Left lung (tissue), 10 donors: ENCODE data around the gene NPAS2. TPM values are rescaled to one million over a fixed set of nuclear protein-coding genes. Genes with fewer than 3 reads are reported as not detected.

ENCODE experiments used
- ATAC-seq: fragments of 200-7000 bp; cut with Tn5 transposase; one replicate; pipeline ENCODE4 v1.9.1; 2020; ENCODE audit warnings: moderate library complexity
- DNase-seq, 4 donors: peaks; one replicate each; pipeline ENCODE4 v3.0.0-alpha.2; 2013 to 2020
- H3K27ac ChIP-seq, 2 donors: fragments of 200-600 bp; sonication (generic) in 1 of 2; one replicate each; pipeline versions ENCODE4 v1.5.0 to v1.8.0; 2020 to 2021
- H3K27me3 ChIP-seq, 2 donors: fragments of 200-600 bp; sonication (generic) in 1 of 2; one replicate each; pipeline versions ENCODE4 v1.5.0 to v1.8.0; 2020 to 2021
- H3K36me3 ChIP-seq, 2 donors: fragments of 200-600 bp; sonication (generic) in 1 of 2; one replicate each; pipeline versions ENCODE4 v1.5.0 to v1.8.0; 2020 to 2021
- H3K4me1 ChIP-seq, 2 donors: fragments of 200-600 bp; one replicate each; pipeline ENCODE4 v1.8.0; 2021
- H3K4me3 ChIP-seq, 2 donors: fragments of 200-600 bp; sonication (generic) in 1 of 2; one replicate each; pipeline versions ENCODE4 v1.5.0 to v1.8.0; 2020 to 2021; ENCODE audit warnings: mild to moderate bottlenecking in 1 of 2
- H3K9me3 ChIP-seq, 2 donors: fragments of 200-600 bp; sonication (generic) in 1 of 2; one replicate each; pipeline versions ENCODE4 v1.5.0 to v1.8.0; 2020 to 2021
- intact Hi-C, 2 donors: fragments of 100-400 bp; cut with DNase I; formaldehyde crosslinking; loops; one replicate each; pipeline versions ENCODE4 v1.11.2 to v1.14.2; 2022
- polyA plus RNA-seq, 6 donors: library from polyadenylated mRNA; unstranded; fragments of 120-200 nt; gene quantifications; one replicate each; pipeline ENCODE4 v1.2.1, GENCODE V29; 2013; ENCODE audit not compliant: insufficient read length in 6 of 6
- total RNA-seq, 2 donors: library from RNA; stranded (reverse); fragmentation: NEBNext Ultra II Directional; extraction: Animal tissue kit (Norgen Biotek cat#: 25700); gene quantifications; one replicate each; pipeline ENCODE4 v1.2.1, GENCODE V29; 2021
- TF ChIP-seq, protein P1 (sequence below), 2 donors: fragments of 200-600 bp; sonication (generic) in 1 of 2; IDR thresholded peaks; one replicate each; pipeline versions ENCODE4 v1.5.0 to v1.8.0; 2021; ENCODE audit warnings: antibody characterized with exemption in 2 of 2
- donor health status: DM: no; HTN: yes; CAD: no.
- donor health status: DM: no; HTN: no; CAD: no.

The NPAS2 gene
- total and polyA plus RNA-seq, 8 donors: 18.8 to 40.2 (median 35.0) TPM

DNA sequence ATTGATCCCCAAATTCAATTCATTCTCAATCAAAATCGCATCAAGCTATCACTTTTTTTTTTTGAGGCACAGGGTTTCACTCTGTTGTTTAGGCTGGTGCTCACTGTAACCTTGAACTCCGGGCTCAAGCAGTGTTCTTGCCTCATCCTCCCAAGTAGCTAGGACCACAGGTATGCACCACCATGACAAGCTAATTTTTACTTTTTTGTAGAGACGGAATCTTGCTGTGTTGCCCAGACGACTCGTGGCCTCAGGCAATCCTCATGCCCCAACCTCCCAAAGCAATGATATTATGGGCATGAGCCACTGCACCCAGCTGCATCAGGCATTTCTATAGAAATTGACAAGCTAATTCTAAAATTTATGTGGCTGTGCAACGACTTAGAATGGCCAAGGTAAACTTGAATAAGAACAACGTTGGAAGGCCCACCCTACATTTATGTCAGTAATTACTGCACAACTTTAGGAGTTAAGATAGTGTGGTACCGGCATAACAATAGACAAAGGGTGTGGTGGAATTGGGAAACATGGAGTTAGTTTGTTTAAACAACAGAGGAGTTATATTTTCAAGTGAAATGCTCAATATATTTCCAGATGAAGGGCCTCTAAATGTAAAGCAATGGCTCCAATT is 78.2 kb downstream of the NPAS2 start:
- no peak for DNase-seq
- no peak overlapping the region for H3K27ac ChIP-seq
- H3K4me3 ChIP-seq: no peak overlapping the region
- H3K36me3 ChIP-seq: no peaks in the 10 kb centered on the region
- peaks cover 0 to 6% of the 10 kb centered on the region in 2 donors for H3K4me1 ChIP-seq
- no peak for ATAC-seq
- peaks cover 0 to 2% of the 10 kb centered on the region in 2 donors for H3K9me3 ChIP-seq
- intact Hi-C loops: no loop called here
- H3K27me3 ChIP-seq: no peaks in the 10 kb centered on the region
- TF ChIP-seq, protein P1, sequence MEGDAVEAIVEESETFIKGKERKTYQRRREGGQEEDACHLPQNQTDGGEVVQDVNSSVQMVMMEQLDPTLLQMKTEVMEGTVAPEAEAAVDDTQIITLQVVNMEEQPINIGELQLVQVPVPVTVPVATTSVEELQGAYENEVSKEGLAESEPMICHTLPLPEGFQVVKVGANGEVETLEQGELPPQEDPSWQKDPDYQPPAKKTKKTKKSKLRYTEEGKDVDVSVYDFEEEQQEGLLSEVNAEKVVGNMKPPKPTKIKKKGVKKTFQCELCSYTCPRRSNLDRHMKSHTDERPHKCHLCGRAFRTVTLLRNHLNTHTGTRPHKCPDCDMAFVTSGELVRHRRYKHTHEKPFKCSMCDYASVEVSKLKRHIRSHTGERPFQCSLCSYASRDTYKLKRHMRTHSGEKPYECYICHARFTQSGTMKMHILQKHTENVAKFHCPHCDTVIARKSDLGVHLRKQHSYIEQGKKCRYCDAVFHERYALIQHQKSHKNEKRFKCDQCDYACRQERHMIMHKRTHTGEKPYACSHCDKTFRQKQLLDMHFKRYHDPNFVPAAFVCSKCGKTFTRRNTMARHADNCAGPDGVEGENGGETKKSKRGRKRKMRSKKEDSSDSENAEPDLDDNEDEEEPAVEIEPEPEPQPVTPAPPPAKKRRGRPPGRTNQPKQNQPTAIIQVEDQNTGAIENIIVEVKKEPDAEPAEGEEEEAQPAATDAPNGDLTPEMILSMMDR (IDR thresholded peaks at IDR 0.05): no peak

DNA sequence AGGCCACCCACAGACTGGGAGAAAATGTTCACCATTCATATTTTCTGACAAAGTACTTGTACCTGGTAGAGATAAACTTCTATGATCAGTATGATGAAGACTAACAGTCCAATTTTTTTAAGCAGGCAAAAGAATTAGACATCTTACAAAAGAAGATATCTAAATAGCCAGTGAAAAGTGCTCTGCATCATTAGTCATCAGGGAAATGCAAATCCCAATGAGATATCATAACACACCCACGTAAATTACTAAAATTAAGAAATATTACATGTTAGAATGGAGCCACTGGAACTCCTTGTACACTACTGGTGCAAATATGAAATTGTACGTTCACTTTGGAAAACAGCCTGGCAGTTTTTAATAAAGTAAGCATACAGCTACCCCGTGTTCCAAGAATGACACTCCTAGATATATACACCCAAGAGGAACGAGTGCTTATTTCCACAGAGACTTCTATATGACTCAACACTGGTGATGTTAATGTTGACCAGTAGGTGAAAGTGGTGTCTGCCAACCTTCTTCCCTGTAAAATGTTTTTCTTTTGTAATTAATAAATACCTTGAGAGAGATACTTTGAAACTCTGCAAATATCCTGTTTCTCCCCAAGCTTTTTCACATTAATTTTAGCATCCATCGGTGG is 80.3 kb downstream of the NPAS2 start:
- no peak for DNase-seq
- no peaks in the 10 kb centered on the region for H3K36me3 ChIP-seq
- no peak for ATAC-seq
- H3K27ac ChIP-seq: no peak overlapping the region
- intact Hi-C loops: no loop called here
- no peaks in the 10 kb centered on the region for H3K27me3 ChIP-seq
- peaks cover 0 to 2% of the 10 kb centered on the region in 2 donors for H3K9me3 ChIP-seq
- TF ChIP-seq, protein P1 (IDR thresholded peaks at IDR 0.05): no peak
- no peak overlapping the region for H3K4me3 ChIP-seq
- peaks cover 0 to 6% of the 10 kb centered on the region in 2 donors for H3K4me1 ChIP-seq

DNA sequence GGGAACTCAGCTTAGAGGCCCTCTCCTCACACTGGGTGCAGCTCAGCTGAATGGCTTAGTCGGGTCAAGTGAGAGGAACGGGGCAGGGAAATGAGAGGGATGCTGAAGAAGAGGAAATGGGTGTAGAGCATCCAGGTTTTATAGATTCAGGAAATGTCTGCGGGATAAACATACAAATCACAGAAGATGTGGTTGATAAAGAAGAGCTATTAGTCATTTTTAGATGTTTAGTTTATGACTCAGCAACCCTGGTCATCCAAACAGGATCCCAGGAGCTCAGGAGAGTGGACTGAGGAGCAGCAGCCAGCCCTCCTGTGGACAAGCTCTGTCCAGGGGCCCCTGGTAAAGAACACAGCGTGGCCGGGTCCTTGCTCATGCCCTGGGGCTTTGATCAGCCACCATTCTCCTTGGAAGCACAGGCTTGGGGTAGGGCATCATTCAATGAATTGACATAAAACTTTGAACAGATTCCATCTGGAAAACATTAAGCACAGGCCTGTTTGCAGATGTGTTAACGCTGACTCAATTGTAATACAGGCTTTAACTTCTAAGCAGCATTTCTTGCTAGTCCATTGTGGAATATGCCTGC is 83.0 kb downstream of the NPAS2 start:
- TF ChIP-seq, protein P1 (IDR thresholded peaks at IDR 0.05): no peak
- Histone ChIP-seq H3K27ac (no peak overlapping the region), H3K4me1 (no peaks in the 10 kb centered on the region), H3K27me3 (no peaks in the 10 kb centered on the region), H3K4me3 (no peak overlapping the region), H3K36me3 (no peaks in the 10 kb centered on the region), H3K9me3 (peaks cover 0 to 2% of the 10 kb centered on the region in 2 donors)
- intact Hi-C loops: no loop called here
- no peak for DNase-seq
- ATAC-seq: peak; percentile 69

DNA sequence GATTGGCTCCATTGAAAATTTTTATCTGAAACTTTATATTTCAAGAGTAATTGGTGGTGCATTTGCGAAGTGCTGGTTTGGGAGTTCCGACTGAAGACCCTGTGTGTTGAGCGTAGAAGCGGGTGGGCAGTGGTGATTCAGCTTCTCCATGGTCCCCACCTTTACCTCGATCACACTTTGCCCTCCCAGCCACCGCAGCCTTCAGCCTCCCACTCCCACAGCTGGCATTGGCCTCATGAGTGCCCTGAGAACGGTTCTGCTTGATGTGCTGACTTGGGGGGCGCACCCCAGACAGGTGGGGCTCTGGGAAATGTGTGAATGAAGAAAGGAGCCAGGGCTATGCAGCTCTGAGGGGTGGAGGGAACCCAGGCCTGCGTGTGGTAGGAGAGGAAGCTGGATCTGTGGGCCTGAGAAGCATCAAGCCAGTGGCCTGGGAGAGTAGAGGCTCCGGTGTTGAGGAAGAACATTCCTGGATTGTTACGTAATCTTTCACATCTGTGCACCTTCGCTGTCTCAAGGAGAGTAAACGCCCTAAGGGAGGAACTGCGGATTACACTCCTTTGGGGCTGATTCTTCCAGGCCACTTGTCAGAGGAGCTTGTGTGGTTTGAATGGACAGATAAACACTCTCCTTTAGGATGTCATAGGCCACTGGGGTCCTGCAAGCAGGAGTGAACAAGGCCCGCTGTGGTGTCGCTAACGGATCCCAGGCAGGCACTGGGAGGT is 83.8 kb downstream of the NPAS2 start:
- Histone ChIP-seq H3K4me3 (no peak overlapping the region), H3K27ac (no peak overlapping the region), H3K27me3 (no peaks in the 10 kb centered on the region), H3K9me3 (peaks cover 0 to 2% of the 10 kb centered on the region in 2 donors), H3K36me3 (no peaks in the 10 kb centered on the region), H3K4me1 (no peaks in the 10 kb centered on the region)
- intact Hi-C loops: no loop called here
- ATAC-seq (peak; percentile 29), DNase-seq (no peak)
- TF ChIP-seq, protein P1 (IDR thresholded peaks at IDR 0.05): no peak
